Spleen (tissue), 7 donors: Measurements from ENCODE around the gene MYO7A.

Experiments
- POLR2A ChIP-seq, 3 donors: fragments of 450-650 bp; IDR thresholded peaks; one replicate each; pipeline ENCODE4 v1.5.1; 2017; ENCODE audit warnings: antibody characterized with exemption in 3 of 3, mild to moderate bottlenecking in 1 of 3
- POLR2AphosphoS5 ChIP-seq, 3 donors: sonication (generic); formaldehyde crosslinking; IDR thresholded peaks; one replicate each; pipeline ENCODE4 v1.5.1; 2017; ENCODE audit warnings: antibody characterized with exemption in 3 of 3
- TF ChIP-seq, protein P1 (sequence below), 11 experiments: fragments of 200-600 bp in 7 of 11; fragments of 450-650 bp in 4 of 11; sonication (generic) in 4 of 11; IDR thresholded peaks in 8 of 11; conservative IDR thresholded peaks in 3 of 11; 1 replicate in 7 of 11; 2 replicates in 4 of 11; pipeline versions ENCODE4 v1.4.0 to v1.8.0; 2016 to 2021; ENCODE audit warnings: antibody characterized with exemption in 11 of 11, inconsistent platforms in 4 of 11, mild to moderate bottlenecking in 1 of 11
- donor health status: DM: no; HTN: no; CAD: no; lungs with moderate emphysema.
- donor health status: DM: no; HTN: no; CAD: no.
- donor health status: DM: no; HTN: no; CAD: no.

DNA sequence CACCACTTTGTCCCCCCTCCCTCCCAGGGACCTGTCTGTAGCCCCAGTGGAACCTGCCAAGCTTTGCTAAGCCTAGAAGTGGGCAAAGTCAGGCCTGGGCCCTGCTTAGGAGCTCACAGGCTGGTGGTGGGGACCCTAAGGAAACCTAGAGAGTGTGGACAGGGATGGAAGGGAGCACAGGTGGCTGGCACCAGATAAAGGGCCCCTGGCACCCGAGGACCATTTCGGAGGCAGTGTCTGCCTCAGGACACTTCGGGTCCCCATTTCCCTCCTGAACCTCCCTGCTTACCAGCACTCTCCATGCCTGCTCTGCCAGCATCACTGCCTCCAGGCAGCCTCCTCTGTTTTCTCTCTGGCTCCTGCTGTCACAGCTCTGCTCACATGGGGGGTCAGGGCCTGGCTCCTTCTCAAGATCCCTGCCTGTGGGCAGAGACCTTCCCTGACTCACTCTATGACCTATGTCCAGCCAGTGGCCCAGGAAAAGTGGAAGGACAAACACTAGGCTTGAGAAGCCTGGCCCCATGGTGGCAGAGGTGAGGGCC, 39.0 kb upstream of the MYO7A start:
- TF ChIP-seq, protein P1, sequence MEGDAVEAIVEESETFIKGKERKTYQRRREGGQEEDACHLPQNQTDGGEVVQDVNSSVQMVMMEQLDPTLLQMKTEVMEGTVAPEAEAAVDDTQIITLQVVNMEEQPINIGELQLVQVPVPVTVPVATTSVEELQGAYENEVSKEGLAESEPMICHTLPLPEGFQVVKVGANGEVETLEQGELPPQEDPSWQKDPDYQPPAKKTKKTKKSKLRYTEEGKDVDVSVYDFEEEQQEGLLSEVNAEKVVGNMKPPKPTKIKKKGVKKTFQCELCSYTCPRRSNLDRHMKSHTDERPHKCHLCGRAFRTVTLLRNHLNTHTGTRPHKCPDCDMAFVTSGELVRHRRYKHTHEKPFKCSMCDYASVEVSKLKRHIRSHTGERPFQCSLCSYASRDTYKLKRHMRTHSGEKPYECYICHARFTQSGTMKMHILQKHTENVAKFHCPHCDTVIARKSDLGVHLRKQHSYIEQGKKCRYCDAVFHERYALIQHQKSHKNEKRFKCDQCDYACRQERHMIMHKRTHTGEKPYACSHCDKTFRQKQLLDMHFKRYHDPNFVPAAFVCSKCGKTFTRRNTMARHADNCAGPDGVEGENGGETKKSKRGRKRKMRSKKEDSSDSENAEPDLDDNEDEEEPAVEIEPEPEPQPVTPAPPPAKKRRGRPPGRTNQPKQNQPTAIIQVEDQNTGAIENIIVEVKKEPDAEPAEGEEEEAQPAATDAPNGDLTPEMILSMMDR (IDR thresholded peaks at IDR 0.05 in 8 of 11, conservative IDR thresholded peaks at IDR 0.05 in 3 of 11), result no peak
- no peak for TF ChIP-seq POLR2A (IDR thresholded peaks at IDR 0.05)
- no peak for TF ChIP-seq POLR2AphosphoS5 (IDR thresholded peaks at IDR 0.05)
